Measurements from ENCODE around the gene RIMS4. TPM values are rescaled to one million over a fixed set of nuclear protein-coding genes. Genes with fewer than 3 reads are reported as not detected.

Gene RIMS4
- total RNA-seq: under 1 TPM; 0.07 TPM

DNA sequence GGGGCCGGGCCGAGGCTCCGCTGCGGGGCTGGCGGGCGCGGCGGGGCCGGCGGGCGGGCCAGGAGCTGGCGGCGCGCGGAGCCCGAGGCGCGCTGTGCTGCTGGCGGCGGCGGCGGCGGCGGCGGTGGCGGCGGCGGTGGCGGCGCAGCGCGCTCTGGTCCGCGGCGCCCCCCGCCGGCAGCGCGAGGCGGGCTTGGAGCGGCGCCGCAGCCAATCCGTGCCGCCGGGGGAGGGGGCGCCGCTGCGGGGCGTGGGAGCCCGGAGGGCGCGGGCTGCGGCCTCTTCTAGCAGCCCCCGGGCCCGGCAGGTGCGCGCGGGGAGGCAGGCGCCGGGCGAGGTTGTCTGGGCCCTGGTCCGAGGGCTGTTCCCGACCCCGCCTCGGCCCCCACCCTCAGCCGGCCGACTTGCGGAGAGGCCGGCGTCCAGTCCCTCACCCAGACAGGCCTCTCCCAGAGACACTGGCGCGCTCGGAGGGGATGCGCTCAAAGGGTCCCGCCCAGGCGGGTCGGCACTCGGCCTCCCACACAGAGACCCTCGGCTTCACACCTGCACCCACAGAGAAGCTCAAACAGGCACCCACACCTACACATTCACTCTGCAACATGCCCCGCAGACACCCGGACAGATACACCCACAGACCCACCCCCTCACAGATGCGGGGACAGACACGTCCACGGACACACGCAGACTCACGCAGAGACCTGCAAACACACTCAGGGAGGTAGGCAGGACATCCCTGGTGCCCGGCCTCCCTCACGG lies at the start of gene RIMS4:
Gene RIMS4 (minus strand): TSS at position 156 of the 759 bp plus-strand sequence. CDS start 275 bp downstream, outside the sequence.
- CTCF ChIA-PET: interaction anchor here (1.5 kb wide), 1 partner anchor 63 kb away, joined by 3 read pairs; no protein-coding TSS in a partner anchor
- H3K27ac Mint-ChIP-seq: no peak within 1 kb of the TSS
- DNase-seq: no peak

DNA sequence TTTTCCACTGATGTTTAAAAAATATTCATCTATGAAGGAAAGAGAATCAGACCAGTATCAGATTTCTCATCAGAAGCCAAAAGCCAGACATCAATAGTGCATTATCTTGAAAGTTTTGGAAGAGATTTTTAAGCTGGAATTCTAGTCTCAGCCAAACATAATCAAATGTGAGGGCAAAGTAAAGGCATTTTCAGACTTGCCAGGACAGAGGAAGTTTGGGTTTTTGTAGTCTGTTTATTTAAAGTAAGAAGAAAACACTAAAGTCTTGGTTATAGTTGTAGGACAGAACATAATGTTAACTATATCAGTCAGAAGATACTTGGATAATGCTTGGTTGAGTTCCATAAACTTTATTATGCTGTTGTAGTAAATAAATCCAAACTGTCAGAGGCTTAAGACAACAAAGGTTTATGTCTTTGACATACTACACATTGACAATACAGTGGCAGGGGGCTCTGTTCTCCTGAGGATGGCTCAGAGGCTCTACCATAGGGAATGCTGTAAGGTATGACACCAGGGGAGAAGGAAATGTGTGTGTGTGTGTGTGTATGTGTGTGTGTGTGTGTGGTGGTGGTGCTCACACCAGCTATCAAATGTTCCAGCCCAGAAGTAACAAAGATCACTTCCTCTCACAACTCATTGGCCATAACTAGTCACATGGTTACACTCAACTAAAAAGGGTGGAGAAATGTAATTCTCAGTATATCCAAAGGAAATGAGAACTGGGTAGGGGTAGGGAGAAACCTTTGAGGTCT lies 48.4 kb upstream of the RIMS4 start:
- Mint-ChIP-seq H3K9me3 (no peaks in the 10 kb centered on the region), H3K36me3 (ENCODE audit: low read depth) (no peaks in the 10 kb centered on the region), H3K27me3 (ENCODE audit: low read depth) (no peaks in the 10 kb centered on the region), H3K4me1 (ENCODE audit: low read depth) (peaks cover 3% of the 10 kb centered on the region), H3K4me3 (no peak overlapping the region), H3K27ac (no peak overlapping the region)
- CTCF ChIA-PET: interaction anchor here (0.6 kb wide), 1 partner anchor 61 kb away, joined by 3 read pairs; no protein-coding TSS in a partner anchor
- DNase-seq: no peak
- intact Hi-C loops (cut with micrococcal nuclease): no loop called here

More for the DNA sequence above, at the start of gene RIMS4:
- peak within 1 kb of the TSS; percentile 46 for H3K4me3 Mint-ChIP-seq
- H3K36me3 Mint-ChIP-seq (ENCODE audit: low read depth): no peaks in the 10 kb centered on the region
- H3K9me3 Mint-ChIP-seq: no peaks in the 10 kb centered on the region
- peaks cover 45% of the 10 kb centered on the region for H3K27me3 Mint-ChIP-seq (ENCODE audit: low read depth)
- intact Hi-C loops (cut with micrococcal nuclease): loop anchor here (5.0 kb wide), 1 partner anchor 63 kb away; the partner anchor contains the start of gene KCNK15
- peaks cover 3% of the 10 kb centered on the region for H3K4me1 Mint-ChIP-seq (ENCODE audit: low read depth)

DNA sequence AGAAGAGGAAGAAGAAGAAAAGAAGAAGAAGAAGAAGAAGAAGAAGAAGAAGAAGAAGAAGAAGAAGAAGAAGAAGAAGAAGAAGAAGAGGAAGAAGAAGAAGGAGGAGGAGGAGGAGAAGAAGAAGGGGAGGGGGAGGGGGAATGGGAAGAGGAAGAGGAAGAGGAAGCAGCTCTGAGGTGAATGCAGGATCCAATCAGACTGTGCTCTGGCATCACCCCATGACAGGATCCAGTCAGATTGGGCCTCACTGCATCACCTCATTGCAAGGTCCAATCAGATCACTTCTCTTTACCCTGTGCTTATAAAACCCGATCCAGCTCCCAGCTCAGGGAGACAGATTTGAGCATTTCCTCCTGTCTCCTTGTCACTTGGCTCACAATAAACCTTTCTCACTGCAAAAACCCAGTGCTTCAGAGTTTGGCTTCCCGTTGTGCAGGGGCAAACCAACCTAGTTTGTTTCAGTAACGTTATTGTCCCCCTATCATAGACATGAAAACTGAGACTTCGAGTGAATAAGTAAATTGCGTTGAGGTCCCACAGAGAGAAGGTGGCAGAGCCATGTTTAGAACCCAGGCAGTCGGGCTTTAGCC lies 46.6 kb upstream of the RIMS4 start:
- Mint-ChIP-seq H3K4me1 (ENCODE audit: low read depth) (peaks cover 3% of the 10 kb centered on the region), H3K36me3 (ENCODE audit: low read depth) (no peaks in the 10 kb centered on the region), H3K9me3 (no peaks in the 10 kb centered on the region), H3K4me3 (no peak overlapping the region), H3K27ac (no peak overlapping the region), H3K27me3 (ENCODE audit: low read depth) (no peaks in the 10 kb centered on the region)
- no peak for DNase-seq
- CTCF ChIA-PET: interaction anchor here (1.8 kb wide), 1 partner anchor 10 kb away, joined by 10 read pairs; no protein-coding TSS in a partner anchor
- intact Hi-C loops (cut with micrococcal nuclease): no loop called here

DNA sequence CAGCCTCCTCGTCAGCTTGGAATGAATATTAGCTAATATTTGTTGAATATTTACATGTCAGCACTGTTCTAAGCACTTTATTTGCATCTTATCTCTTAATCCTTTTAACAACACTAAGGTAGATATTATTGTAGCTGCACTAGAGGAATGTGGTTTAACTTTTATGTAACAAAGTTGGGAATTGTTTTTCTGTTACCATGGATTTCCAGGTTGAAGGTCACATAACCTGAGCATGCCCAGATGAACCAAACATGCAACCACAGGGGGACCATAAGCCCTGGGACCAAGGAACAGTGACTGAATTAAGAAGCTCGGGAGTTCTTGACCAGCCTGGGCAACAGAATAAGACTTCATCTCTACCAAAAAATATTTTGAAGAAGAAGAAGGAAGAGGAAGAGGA lies 46.1 kb upstream of the RIMS4 start:
- Mint-ChIP-seq H3K4me1 (ENCODE audit: low read depth) (peaks cover 3% of the 10 kb centered on the region), H3K27ac (no peak overlapping the region), H3K27me3 (ENCODE audit: low read depth) (no peaks in the 10 kb centered on the region), H3K36me3 (ENCODE audit: low read depth) (no peaks in the 10 kb centered on the region), H3K9me3 (no peaks in the 10 kb centered on the region), H3K4me3 (no peak overlapping the region)
- intact Hi-C loops (cut with micrococcal nuclease): no loop called here
- CTCF ChIA-PET: interaction anchor here (0.8 to 1.8 kb wide), 2 partner anchors 10 to 13 kb away, joined by 3 to 10 read pairs; no protein-coding TSS in a partner anchor
- DNase-seq: no peak

DNA sequence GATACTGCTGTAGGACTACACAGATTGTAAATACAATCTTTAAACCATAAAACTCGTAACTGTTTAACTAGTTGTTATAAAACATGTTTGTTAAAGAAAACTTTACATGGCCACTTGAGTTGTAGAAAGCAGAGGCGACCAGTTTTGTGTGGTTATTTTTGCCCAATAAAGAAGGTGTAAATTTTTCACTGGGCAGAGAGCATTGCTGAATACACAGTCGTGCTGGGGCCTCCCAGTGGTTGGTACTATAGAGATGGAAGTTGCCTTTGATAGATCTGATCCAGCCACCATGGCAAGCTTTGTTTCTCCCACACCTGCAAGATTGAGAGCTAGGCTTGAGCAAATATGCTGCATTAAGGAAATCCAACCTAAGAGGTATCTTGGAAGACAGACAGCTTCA lies 41.2 kb upstream of the RIMS4 start:
- Mint-ChIP-seq H3K4me1 (ENCODE audit: low read depth) (no peaks in the 10 kb centered on the region), H3K36me3 (ENCODE audit: low read depth) (no peaks in the 10 kb centered on the region), H3K27me3 (ENCODE audit: low read depth) (no peaks in the 10 kb centered on the region), H3K9me3 (no peaks in the 10 kb centered on the region), H3K27ac (no peak overlapping the region), H3K4me3 (no peak overlapping the region)
- DNase-seq: no peak
- intact Hi-C loops (cut with micrococcal nuclease): no loop called here
- CTCF ChIA-PET: interaction anchor here (1.1 kb wide), 1 partner anchor 104 kb away, joined by 3 read pairs; no protein-coding TSS in a partner anchor

DNA sequence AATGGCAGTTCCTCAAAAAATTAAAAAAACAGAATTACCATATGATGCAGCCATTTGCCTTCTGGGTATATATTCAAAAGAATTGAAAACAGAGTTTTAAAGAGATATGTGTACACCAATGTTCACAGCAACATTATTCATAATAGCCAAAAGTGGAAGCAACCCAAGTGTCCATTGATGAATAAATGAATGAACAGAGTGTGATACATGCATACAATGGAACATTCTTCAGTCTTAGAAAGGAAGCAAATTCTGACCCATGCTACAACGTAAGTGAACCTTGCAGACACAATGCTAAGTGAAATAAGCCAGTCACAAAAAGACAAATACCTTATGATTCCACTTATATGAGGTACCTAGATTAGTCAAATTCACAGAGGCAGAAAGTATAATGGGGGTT lies 40.5 kb upstream of the RIMS4 start:
- Mint-ChIP-seq H3K4me1 (ENCODE audit: low read depth) (no peaks in the 10 kb centered on the region), H3K27me3 (ENCODE audit: low read depth) (no peaks in the 10 kb centered on the region), H3K27ac (no peak overlapping the region), H3K9me3 (no peaks in the 10 kb centered on the region), H3K4me3 (no peak overlapping the region), H3K36me3 (ENCODE audit: low read depth) (no peaks in the 10 kb centered on the region)
- no peak for DNase-seq
- intact Hi-C loops (cut with micrococcal nuclease): no loop called here
- CTCF ChIA-PET: interaction anchor here (1.0 kb wide), 1 partner anchor 103 kb away, joined by 6 read pairs; no protein-coding TSS in a partner anchor

DNA sequence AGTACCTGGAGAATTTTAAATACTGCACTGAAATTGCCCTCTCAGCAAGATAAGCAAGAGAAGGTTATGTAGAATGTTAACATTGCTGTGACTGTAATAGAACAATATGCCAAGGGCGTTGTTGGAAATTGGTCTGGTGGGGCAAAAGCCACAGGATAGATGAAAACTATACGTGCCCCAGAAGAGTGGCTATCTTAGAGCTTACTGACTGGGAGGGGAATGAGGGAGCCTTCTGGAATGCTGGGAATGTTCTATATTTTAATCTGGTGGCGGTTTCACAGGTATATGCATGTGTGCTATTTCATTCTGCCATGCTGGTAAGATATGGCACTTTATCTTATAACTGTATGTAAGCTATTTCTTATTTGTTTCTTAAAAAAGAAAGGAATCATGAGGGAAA lies 39.9 kb upstream of the RIMS4 start:
- Mint-ChIP-seq H3K27me3 (ENCODE audit: low read depth) (no peaks in the 10 kb centered on the region), H3K36me3 (ENCODE audit: low read depth) (no peaks in the 10 kb centered on the region), H3K9me3 (no peaks in the 10 kb centered on the region), H3K4me3 (no peak overlapping the region), H3K27ac (no peak overlapping the region), H3K4me1 (ENCODE audit: low read depth) (no peaks in the 10 kb centered on the region)
- intact Hi-C loops (cut with micrococcal nuclease): no loop called here
- DNase-seq: no peak
- CTCF ChIA-PET: interaction anchor here (1.0 kb wide), 1 partner anchor 103 kb away, joined by 6 read pairs; no protein-coding TSS in a partner anchor

DNA sequence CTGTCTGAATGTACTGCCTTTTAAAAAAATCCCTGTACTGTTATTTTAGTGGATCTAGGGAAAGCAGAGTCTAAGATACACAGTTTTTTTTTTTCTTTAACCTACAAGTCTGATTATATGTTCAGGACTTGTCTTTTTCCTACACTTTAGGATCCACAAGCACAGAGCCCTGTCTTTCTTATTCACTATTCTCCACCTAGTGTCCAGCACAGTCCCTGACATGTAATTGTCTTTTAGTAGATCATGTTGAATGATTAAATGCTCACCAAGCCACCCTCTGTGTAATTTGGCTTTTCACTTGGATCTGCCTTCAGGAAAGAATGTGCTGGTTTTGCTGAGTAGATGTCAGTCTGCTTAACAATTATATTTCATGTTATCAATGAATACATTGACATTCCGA lies 39.4 kb upstream of the RIMS4 start:
- CTCF ChIA-PET: no interaction called here
- Mint-ChIP-seq H3K27me3 (ENCODE audit: low read depth) (peaks cover 4% of the 10 kb centered on the region), H3K4me3 (no peak overlapping the region), H3K9me3 (no peaks in the 10 kb centered on the region), H3K27ac (no peak overlapping the region), H3K4me1 (ENCODE audit: low read depth) (no peaks in the 10 kb centered on the region), H3K36me3 (ENCODE audit: low read depth) (no peaks in the 10 kb centered on the region)
- intact Hi-C loops (cut with micrococcal nuclease): no loop called here
- no peak for DNase-seq

DNA sequence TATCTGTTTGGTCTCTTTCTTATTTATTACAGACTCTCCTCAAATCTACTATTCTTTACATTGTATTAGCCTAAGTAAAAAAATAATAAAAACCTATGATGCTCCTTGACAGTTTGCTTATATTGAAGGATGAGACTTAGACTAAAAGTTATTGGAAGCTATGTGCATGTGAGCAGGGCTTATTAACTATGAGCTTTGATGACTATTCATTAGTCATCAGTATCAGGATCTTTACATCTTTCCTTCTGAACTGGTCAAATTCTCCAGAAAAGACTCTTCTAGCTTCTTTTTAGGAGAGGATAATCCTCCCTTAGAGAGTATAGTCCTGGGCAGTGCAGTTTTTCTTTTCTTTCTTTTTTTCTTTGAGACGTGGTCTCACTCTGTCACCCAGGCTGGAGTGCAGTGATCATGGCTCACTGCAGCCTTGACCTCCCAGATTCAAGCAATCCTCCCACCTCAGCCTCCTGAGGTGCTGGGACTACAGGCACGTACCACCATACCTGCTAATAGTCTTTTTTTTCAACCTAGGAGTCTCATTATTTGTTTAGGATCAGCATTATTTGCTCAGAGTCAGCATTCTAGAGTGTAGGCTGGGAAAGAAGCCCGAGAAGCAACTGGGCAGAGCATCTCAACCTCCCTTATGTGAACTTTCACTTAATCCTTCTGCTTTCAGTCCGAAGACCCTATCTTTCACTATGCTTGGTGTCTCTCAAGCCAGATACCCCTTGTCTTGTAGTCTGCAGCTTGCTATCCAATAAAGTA lies 38.1 kb upstream of the RIMS4 start:
- H3K27me3 Mint-ChIP-seq (ENCODE audit: low read depth): peaks cover 6% of the 10 kb centered on the region
- no peak overlapping the region for H3K27ac Mint-ChIP-seq
- no peaks in the 10 kb centered on the region for H3K4me1 Mint-ChIP-seq (ENCODE audit: low read depth)
- H3K9me3 Mint-ChIP-seq: no peaks in the 10 kb centered on the region
- CTCF ChIA-PET: no interaction called here
- H3K4me3 Mint-ChIP-seq: no peak overlapping the region
- intact Hi-C loops (cut with micrococcal nuclease): no loop called here
- H3K36me3 Mint-ChIP-seq (ENCODE audit: low read depth): no peaks in the 10 kb centered on the region
- DNase-seq: no peak

DNA sequence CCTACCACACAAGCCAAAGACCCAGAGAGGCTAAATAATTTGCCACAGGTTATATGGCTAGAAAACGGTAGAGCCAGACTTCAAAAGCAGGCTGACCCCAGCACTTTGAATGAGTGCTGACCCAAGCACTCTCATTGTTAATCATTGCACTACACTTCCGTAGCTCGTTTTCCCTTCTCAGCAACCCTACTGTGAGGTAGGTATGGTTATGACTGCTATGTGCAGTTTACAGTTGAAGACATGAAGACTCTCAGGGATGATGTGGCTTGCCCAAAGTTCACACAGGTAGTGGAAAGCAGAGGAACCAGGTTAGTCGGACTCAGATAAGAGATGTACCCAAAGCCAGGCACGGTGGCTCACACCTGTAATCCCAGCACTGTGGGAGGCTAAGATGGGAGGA lies 33.5 kb upstream of the RIMS4 start:
- no peaks in the 10 kb centered on the region for H3K9me3 Mint-ChIP-seq
- peaks cover 19% of the 10 kb centered on the region for H3K27me3 Mint-ChIP-seq (ENCODE audit: low read depth)
- H3K27ac Mint-ChIP-seq: no peak overlapping the region
- no peak overlapping the region for H3K4me3 Mint-ChIP-seq
- no peaks in the 10 kb centered on the region for H3K4me1 Mint-ChIP-seq (ENCODE audit: low read depth)
- H3K36me3 Mint-ChIP-seq (ENCODE audit: low read depth): no peaks in the 10 kb centered on the region
- CTCF ChIA-PET: no interaction called here
- DNase-seq: no peak
- intact Hi-C loops (cut with micrococcal nuclease): no loop called here

DNA sequence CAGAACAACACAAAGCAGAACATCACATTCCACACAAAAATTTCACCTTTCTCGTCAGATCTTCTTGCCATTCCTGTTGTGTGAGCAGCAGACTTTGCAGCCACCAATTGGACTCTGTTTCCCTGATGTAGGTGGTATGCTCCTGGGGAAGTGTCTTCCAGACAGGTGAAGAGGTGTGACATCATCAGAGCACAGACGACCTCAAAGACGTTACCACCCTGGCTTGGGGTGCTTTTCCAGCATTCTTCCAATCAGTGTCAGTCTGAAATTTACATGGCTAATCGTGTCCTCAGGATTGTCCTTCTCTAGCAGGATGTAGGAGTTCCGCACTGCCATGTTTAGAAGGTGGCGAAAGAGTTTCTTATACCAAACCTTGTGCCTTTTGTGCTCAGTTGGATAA lies 31.6 kb upstream of the RIMS4 start:
- peak overlapping the region; percentile 8 for H3K27ac Mint-ChIP-seq
- no peaks in the 10 kb centered on the region for H3K4me1 Mint-ChIP-seq (ENCODE audit: low read depth)
- no peak overlapping the region for H3K4me3 Mint-ChIP-seq
- CTCF ChIA-PET: no interaction called here
- DNase-seq: no peak
- no peaks in the 10 kb centered on the region for H3K36me3 Mint-ChIP-seq (ENCODE audit: low read depth)
- H3K27me3 Mint-ChIP-seq (ENCODE audit: low read depth): peaks cover 22% of the 10 kb centered on the region
- no peaks in the 10 kb centered on the region for H3K9me3 Mint-ChIP-seq
- intact Hi-C loops (cut with micrococcal nuclease): no loop called here

DNA sequence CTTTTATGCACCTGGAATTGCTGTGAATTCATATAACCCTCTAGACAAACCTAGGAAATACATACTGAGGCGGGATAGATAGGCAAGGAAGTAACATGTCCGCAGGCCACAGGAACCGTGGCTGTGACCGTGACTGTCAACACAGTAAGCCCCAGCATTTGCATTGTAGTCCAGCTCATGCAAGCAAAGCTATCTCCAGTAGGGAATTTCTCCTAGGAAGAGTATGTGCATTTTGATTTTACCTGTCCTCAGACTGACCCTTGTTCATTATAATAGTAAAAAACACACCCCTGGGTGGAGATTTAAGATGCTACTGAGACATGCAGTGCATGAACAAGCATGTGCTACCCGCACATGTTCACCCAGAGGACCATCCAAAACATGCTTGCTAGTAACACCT lies 30.5 kb upstream of the RIMS4 start:
- no peaks in the 10 kb centered on the region for H3K9me3 Mint-ChIP-seq

More for the DNA sequence above, 30.5 kb upstream of the RIMS4 start:
- CTCF ChIA-PET: interaction anchor here (1.0 to 1.1 kb wide), 2 partner anchors 39 to 94 kb away, joined by 3 read pairs; no protein-coding TSS in a partner anchor
- Mint-ChIP-seq H3K4me3 (no peak overlapping the region), H3K27ac (no peak overlapping the region), H3K36me3 (ENCODE audit: low read depth) (no peaks in the 10 kb centered on the region), H3K27me3 (ENCODE audit: low read depth) (peaks cover 22% of the 10 kb centered on the region), H3K4me1 (ENCODE audit: low read depth) (no peaks in the 10 kb centered on the region)
- intact Hi-C loops (cut with micrococcal nuclease): no loop called here
- DNase-seq: no peak
